Stimulated activated CD8-positive, alpha-beta memory T cell treated with anti-CD3 and anti-CD28 coated beads, Interleukin-4, amount 100 ng/mL, for 48 hours (primary cell): ENCODE results near the gene TGFBI.

ENCODE experiments used
- DNase-seq: peaks from one replicate; pipeline ENCODE4 v3.0.0-alpha.2; 2020

The TGFBI gene

DNA sequence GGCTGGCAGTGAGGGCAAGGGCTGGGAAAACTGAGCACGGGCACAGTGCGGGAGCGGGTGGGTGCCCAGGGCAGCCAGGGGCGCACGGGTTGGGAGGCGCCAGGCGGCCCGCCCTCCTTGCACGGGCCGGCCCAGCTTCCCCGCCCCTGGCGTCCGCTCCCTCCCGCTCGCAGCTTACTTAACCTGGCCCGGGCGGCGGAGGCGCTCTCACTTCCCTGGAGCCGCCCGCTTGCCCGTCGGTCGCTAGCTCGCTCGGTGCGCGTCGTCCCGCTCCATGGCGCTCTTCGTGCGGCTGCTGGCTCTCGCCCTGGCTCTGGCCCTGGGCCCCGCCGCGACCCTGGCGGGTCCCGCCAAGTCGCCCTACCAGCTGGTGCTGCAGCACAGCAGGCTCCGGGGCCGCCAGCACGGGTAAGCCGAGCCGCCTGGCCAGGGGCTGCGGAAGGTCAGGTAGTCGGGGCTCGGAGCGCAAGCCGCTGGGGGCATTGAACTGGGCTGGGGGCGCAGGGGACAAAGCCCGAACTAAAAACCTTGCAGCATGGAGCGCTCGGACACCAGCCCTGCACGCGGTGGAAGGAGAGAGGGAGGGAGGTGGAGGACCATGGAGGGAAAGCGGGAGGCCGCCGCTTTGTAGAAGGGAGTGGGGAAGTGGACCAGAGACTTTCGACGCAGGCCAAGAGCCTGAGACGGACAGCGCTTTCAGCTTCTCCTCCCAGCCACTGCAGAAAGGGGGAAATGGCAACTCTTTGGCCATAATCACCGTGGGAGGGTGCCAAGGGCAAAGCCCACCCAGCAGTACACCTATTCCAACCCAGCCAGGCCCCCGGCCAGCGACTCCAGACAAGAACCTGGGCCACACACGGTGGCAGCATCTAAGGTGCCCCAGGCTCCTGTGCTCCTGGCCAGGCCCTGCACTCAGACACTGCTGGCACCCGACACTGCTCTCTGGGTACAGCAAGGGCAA, at the start of gene TGFBI:
Gene TGFBI (plus strand): TSS at position 207 of the 961 bp plus-strand sequence. CDS start 68 bp downstream, at position 275.
- no peak for DNase-seq

DNA sequence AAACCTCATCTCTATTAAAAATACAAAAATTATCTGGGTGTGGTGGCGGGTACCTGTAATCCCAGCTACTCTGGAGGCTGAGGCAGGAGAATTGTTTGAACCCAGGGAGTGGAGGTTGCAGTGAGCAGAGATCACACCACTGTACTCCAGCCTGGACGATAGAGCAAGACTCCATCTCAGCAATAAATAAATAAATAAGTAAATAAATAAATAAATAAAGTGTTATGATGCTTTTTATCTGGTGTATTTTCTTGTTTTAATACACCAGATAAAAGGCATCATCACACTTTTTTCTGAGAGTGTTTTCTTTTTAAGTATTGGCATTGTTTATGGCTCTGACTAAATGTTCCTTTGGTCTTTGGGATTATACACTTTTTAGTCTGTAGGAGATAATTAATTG, 49.8 kb upstream of the TGFBI start:
- DNase-seq: no peak

- DNase-seq: no peak
These were observed 49.3 kb upstream of the TGFBI start for GRCh38 chr5:135979510-135979909.

GRCh38 chr5:135980620-135981019, 48.2 kb upstream of the TGFBI start:
- no peak for DNase-seq

GRCh38 chr5:135985951-135986350, 42.8 kb upstream of the TGFBI start:
- DNase-seq: no peak

GRCh38 chr5:135986401-135986800, 42.4 kb upstream of the TGFBI start:
- DNase-seq: no peak

- no peak for DNase-seq
These were observed 41.8 kb upstream of the TGFBI start for GRCh38 chr5:135986891-135987401.

GRCh38 chr5:135988546-135988945, 40.2 kb upstream of the TGFBI start:
- no peak for DNase-seq

DNA sequence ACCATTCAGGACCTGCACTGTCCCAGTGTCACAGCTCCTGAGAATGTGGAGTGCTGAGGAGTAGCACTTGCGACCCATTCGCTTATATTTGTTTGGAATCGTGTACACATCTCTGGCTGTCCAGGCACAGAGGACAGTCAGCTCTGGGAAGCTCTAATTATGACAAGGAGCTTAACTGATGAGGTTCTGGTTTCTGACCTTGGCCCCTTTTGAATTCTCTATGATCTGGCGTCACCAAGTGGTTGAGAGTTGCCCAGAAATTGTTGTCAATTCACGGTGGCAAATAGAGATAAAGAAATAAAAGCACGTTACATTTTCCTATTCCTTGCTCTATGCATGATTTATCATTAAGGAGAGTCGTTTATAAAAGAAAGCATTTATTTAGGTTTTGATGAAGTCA, 39.1 kb upstream of the TGFBI start:
- DNase-seq: no peak

DNA sequence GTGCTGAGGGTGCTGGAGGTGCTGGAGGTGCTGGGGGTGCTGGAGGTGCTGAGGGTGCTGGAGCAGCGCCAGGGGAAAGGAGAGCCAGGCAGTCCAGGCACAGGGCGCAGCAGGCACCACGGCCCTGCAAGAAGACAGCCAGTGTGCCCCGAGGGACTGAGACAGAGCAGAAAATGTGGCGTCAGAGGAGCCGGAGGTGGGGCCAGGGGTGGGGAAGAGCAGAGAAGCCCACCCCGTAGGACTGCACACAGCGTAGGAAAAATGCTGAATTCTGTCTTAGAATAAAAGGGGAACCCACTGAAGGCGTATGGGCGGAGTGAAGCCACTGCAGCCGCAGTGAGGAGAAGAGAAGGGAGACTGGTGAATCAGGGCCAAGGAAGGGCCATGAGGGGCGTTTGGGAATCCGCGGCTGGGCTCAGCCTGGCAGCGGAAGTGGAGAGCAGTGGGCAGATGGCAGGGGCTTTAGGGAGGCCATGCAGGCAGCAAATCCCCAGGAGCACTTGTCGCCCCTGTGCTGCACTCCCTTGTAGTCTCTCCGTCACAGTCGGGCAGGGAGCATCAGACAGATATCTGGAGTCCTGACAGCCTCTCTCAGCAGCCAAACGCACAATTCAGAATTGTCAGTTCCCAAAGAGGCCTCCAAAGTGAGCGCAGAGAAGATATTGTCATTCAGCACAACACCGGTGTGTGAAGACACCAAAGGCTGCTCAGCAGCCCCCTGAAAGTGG, 38.1 kb upstream of the TGFBI start:
- no peak for DNase-seq

DNA sequence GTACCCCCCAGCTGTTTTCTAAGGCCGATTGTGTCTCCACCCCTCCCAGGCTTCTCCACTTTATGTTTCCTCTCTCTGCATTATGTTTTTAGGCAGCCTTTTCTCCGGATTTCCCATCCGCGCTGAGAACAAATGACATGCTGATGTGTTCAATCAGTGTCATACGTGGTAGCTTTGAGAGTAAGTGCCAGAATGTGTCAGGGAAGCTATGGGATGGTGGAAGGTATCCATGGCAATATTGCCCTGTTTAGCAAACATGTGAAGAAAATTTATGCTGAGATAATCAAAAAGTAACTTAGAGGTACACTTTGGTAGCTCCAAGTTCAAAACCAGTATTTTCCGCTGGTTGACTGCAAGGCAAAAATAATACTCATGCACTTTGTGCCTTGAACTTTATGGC, 37.4 kb upstream of the TGFBI start:
- no peak for DNase-seq

GRCh38 chr5:135993335-135993879, 35.4 kb upstream of the TGFBI start:
- DNase-seq: no peak

DNA sequence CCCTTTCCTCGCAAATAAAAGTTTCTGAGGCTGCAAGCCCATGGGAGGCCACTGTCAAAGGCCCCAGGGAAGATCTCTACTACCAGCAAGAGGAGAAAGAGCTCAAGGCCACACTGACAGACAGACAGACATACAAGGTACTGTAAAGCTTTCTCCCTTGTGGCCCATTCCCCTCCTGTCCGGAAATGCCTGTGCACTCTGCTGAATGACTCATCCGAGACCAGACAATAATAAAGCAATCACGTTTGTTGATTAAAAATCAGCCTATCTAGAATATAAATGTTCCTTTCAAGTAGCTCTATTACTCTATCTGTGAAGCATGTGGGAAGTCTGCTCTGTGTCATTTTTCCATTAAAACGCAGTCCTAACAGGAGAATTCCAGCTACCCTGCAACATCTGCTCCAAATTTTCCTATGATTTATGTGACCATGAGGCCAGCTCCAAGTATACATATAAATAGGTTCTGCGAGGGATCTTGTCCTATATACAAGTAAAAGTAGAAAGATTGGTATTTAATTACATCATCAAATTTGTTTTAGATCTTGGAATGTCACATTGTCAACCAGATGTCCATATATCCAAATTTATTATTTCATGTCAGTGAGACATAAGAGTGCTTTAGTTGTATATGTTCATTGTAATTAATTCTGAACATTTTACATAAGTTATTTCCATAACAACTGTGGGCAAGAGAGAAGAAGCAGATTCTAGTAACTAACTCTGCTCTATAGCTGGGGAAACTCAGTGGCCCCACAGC, 34.7 kb upstream of the TGFBI start:
- no peak for DNase-seq

DNA sequence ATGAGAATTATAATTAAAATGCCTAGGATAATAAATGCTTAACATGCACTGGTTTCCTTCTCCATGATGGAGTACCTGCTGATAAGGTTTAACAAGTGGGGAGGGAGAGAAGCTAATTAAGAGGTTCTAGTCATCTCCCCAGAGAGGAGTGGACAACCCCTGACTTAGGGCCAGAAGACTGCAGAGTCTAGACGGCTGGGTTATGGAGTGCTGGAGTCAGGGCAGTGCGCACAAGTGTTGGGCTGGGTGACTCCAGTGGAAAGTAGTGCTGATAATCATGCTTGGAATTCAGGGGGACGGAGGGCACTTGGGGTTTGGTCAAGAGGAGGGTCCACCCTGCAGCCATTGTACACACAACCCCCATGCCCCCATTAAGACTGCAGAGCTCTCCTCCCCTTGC, 32.8 kb upstream of the TGFBI start:
- no peak for DNase-seq

DNA sequence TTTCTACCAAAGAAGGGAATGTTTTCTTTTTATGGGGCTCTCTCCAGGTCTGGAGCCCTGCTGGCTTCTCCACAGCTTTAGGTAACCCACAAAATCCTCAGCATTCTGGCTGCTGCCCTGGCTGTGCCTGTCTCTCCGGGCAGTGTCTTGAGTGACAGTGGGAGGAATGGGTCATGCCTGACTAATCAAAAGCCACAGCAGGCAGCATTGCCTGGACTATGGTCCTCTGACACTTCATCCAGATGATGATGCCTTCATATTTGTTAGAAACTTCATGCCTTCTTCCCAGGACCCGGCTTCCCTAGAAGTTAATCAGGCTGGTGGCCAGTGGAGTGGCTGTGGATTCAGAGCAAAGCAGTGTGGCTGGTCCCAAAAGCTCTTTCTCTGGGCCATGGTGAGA, 32.2 kb upstream of the TGFBI start:
- no peak for DNase-seq

DNA sequence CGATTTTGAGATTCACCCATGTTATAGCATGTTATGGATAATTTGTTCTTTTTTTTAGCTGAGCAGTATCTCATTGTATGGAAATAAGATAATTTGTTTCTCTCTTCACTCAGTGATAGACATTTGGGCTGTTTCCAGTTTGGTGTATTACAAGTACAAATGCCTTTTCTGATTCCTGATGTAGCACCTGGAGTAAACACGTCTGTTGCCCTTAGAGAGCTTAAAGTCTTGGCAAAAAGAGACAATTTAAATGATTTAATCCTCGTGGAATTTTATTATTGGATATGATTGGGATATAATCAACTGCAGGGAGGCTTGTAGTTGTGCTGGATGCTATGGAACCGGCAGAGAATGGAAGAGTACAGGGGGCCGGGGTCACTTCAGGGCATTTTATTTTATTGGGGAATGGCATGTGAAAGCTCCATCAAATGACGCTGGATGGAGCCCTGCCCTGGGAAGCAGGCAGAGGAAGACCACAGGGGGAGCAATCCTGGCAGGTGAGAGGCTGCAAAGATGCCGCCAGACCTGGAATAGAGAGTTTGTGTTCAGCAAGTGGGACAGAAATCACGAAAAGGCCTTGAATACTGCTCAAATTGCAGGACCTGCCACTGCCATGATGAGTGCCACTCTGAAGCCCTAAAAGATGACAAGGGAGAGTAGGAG, 31.0 kb upstream of the TGFBI start:
- DNase-seq: no peak

- no peak for DNase-seq
These were observed 29.9 kb upstream of the TGFBI start for GRCh38 chr5:135998889-135999288.

- no peak for DNase-seq
These were observed 29.2 kb upstream of the TGFBI start for GRCh38 chr5:135999406-136000139.

DNA sequence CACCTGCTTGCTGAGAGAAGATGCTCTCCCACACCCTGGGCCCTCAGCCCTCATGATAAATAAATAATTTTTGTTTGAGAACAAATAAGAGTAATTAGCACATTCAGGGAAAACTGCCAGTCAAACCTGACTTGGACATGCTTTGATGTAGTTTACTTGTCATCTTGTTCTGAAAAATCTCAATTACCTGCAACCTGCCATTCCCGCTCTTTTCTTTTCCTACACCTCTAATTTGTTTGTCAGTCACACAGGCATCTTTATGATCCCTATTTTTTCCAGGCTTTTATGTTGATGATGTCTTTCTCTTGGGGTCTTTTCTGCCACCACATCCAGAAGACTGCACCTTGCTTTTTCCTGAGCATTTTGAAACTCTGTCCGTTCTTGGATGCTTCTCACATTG, 28.6 kb upstream of the TGFBI start:
- DNase-seq: no peak

DNA sequence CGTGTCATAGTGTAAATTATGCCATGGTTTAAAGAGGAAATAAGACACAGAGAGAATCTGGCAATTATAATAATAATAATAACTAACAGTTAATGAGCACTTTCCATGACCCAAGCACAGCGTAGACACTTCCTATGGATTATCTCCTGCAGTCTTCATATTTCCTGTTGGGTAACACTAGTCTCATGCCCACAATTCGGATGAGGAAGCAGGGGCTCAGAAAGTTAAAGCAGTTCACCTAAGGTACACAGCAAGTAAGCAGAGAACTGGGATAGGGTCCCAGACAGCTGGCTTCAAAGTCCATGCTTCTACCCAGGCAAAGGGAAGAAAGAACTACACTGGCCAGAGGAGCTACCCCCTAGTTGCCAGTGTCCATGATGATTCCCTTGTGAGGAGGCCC, 27.9 kb upstream of the TGFBI start:
- no peak for DNase-seq

- no peak for DNase-seq
These were observed 27.3 kb upstream of the TGFBI start for GRCh38 chr5:136001466-136001981.
